ENCODE results near the gene TMEM253.

GRCh38 chr14:21092273-21093011 is 8.4 kb upstream of the TMEM253 start:
- TF ChIP-seq NR1H2 (CRISPR knock-in tag; IDR thresholded peaks at IDR 0.05) (no peak), SETDB1 (IDR thresholded peaks at IDR 0.05; ENCODE audit: low read length) (no peak), CREB1 (IDR thresholded peaks at IDR 0.05) (no peak), CREB1 (CRISPR knock-in tag; IDR thresholded peaks at IDR 0.05) (no peak), ZBTB7A (IDR thresholded peaks at IDR 0.05; ENCODE audit: borderline replicate concordance, control insufficient read depth, low read depth, low read length) (no peak), NR2C1 (IDR thresholded peaks at IDR 0.05) (no peak), NR2C1 (tag; IDR thresholded peaks at IDR 0.05) (no peak), TFAP4 (CRISPR knock-in tag; IDR thresholded peaks at IDR 0.05; ENCODE audit: borderline replicate concordance) (peak; percentile 44; the same call in 1 of the 2 replicates)
- TF ChIP-seq, protein P1, sequence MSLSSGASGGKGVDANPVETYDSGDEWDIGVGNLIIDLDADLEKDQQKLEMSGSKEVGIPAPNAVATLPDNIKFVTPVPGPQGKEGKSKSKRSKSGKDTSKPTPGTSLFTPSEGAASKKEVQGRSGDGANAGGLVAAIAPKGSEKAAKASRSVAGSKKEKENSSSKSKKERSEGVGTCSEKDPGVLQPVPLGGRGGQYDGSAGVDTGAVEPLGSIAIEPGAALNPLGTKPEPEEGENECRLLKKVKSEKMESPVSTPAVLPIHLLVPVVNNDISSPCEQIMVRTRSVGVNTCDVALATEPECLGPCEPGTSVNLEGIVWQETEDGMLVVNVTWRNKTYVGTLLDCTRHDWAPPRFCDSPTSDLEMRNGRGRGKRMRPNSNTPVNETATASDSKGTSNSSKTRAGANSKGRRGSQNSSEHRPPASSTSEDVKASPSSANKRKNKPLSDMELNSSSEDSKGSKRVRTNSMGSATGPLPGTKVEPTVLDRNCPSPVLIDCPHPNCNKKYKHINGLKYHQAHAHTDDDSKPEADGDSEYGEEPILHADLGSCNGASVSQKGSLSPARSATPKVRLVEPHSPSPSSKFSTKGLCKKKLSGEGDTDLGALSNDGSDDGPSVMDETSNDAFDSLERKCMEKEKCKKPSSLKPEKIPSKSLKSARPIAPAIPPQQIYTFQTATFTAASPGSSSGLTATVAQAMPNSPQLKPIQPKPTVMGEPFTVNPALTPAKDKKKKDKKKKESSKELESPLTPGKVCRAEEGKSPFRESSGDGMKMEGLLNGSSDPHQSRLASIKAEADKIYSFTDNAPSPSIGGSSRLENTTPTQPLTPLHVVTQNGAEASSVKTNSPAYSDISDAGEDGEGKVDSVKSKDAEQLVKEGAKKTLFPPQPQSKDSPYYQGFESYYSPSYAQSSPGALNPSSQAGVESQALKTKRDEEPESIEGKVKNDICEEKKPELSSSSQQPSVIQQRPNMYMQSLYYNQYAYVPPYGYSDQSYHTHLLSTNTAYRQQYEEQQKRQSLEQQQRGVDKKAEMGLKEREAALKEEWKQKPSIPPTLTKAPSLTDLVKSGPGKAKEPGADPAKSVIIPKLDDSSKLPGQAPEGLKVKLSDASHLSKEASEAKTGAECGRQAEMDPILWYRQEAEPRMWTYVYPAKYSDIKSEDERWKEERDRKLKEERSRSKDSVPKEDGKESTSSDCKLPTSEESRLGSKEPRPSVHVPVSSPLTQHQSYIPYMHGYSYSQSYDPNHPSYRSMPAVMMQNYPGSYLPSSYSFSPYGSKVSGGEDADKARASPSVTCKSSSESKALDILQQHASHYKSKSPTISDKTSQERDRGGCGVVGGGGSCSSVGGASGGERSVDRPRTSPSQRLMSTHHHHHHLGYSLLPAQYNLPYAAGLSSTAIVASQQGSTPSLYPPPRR (CRISPR knock-in tag; IDR thresholded peaks at IDR 0.05; ENCODE audit: borderline replicate concordance): no peak
- TF ChIP-seq, protein P2, sequence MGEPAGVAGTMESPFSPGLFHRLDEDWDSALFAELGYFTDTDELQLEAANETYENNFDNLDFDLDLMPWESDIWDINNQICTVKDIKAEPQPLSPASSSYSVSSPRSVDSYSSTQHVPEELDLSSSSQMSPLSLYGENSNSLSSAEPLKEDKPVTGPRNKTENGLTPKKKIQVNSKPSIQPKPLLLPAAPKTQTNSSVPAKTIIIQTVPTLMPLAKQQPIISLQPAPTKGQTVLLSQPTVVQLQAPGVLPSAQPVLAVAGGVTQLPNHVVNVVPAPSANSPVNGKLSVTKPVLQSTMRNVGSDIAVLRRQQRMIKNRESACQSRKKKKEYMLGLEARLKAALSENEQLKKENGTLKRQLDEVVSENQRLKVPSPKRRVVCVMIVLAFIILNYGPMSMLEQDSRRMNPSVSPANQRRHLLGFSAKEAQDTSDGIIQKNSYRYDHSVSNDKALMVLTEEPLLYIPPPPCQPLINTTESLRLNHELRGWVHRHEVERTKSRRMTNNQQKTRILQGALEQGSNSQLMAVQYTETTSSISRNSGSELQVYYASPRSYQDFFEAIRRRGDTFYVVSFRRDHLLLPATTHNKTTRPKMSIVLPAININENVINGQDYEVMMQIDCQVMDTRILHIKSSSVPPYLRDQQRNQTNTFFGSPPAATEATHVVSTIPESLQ (CRISPR knock-in tag; IDR thresholded peaks at IDR 0.05): no peak
- TF ChIP-seq, protein P3, sequence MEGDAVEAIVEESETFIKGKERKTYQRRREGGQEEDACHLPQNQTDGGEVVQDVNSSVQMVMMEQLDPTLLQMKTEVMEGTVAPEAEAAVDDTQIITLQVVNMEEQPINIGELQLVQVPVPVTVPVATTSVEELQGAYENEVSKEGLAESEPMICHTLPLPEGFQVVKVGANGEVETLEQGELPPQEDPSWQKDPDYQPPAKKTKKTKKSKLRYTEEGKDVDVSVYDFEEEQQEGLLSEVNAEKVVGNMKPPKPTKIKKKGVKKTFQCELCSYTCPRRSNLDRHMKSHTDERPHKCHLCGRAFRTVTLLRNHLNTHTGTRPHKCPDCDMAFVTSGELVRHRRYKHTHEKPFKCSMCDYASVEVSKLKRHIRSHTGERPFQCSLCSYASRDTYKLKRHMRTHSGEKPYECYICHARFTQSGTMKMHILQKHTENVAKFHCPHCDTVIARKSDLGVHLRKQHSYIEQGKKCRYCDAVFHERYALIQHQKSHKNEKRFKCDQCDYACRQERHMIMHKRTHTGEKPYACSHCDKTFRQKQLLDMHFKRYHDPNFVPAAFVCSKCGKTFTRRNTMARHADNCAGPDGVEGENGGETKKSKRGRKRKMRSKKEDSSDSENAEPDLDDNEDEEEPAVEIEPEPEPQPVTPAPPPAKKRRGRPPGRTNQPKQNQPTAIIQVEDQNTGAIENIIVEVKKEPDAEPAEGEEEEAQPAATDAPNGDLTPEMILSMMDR (IDR thresholded peaks at IDR 0.05 in 2 of 3, conservative IDR thresholded peaks at IDR 0.05 in 1 of 3; ENCODE audit: insufficient read depth in 2 of 3, low read depth in 1 of 3, low read length in 3 of 3): peak; percentile 98 to 100 (median 100)

Data from K562 (cell line).